ENCODE data around the gene REXO4.

- TF ChIP-seq CTCF (IDR thresholded peaks at IDR 0.05) (no peak), POLR2AphosphoS5 (IDR thresholded peaks at IDR 0.05) (no peak), EP300 (IDR thresholded peaks at IDR 0.05) (no peak)
Measured at GRCh38 chr9:133428617-133429101, 10.8 kb upstream of the REXO4 start.

Measured in suprapubic skin (tissue), 4 donors.